GM18861 (cell line): Measurements from ENCODE around the gene NAT14.
A peak's percentile ranks its signal among the peaks of the same experiment; 100 is the strongest.

Source experiments
- ATAC-seq: cut with Tn5 transposase; IDR thresholded peaks from one replicate; pipeline ENCODE4 v1.9.1; 2021; ENCODE audit not compliant: unreplicated experiment

The NAT14 gene

DNA sequence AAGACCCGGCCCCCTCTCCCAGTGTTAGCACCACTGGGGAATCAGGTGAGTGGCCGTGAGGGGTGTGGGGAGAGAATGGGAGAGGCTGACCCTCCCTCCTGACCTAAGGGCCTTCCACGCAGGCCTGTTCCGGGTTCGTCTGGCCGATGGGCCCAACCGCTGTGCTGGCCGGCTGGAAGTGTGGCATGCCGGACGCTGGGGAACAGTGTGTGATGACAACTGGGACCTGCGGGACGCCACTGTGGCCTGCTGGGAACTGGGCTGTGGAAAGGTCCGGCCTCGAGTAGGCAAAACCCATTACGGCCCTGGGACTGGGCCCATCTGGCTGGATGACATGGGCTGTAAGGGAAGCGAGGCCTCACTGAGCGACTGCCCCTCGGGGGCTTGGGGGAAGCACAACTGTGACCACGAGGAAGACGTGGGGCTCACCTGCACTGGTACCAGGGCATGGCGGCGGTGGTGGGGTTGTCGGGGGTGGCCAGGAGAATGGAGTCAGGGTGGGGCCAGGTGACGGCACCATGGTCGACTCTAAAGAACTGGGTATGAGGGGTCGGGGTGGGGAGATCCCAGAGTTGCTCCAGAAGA, 15.5 kb downstream of the NAT14 start:
- no peak for ATAC-seq

DNA sequence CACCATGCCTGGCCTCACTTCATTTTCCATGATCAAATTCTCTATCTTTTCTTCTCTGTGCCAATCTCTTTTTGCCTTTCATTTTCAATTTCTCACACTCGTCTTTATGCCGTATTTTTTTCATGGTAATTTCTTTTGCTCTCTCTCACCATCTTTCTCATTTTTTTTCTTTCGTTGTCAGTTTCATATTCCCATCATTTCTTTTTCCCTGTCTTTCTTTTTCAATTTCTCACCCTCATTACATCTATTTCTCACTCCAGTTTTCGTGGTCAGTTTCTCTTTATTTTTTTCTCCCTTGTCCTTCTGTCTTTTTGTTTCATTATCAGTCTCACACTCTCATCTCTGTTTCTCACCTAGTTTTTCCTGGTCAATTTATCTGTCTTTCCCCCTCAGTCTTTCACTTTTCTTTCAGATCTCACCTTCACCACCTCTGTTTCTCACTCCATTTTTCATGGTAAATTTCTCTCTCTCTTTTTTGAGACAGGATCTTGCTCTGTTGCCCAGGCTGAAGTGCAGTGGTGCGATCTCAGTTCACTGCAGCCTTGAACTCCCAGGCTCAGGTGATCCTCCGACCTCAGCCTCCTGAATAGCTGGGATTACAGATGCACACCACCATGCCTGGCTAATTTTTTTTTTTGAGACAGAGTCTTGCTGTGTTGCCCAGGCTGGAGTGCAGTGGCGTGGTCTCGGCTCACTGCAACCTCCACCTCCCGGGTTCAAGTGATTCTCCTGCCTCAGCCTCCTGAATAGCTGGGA, 17.4 kb downstream of the NAT14 start:
- no peak for ATAC-seq

DNA sequence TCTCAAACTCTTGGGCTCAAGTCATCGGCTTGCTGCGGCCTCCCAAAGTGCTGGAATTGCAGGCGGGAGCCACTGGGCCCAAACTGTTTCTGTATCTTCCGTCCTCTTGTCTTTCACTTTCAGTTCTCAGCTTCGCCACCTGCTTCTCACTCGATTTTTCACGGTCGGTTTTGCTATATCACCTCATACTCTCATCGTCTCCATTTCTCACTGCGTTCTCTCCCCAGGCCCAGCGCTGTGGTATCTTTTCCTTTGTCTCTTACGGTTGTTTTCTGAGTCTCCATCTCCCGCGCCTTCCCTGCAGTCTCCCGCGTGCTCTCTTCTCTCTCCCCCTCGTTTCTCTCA, 18.1 kb downstream of the NAT14 start:
- no peak for ATAC-seq

DNA sequence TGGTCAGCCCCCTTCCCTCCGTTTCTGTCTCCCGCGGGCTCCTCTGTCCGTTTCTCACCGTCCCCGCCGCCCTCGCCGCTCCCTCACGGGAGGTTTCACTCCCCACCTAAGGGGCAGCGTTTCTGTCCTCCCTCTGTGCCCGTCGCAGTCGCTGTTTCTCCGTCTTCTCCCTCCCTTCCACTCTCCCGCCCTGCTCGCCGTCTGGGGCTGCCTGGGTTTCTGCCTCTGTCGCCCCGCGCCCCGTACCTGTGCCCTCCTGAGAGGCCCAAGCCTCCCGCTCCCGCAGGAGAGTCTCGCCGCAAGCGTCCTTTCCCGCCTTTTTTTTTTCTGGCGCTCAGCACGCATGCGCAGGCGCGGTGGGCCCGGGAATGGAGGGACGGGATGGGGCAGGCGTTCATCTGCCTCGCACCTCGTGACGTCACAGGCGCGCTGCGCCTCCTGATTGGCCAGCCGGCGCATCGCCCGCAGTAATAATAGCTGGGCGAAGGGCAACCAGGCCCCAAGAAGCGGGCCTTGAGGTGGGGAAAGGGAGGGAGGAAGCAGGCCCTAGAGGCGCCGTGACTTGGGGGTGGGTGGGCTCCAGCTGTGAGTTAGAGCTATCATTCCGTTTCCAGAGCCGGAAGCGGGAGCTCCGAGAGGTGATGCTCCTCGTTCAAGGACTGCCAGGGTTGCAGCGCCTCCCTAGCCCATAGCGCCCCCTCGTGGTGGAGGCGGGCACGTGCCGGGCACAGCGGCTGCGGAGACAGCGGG, 18.7 kb downstream of the NAT14 start:
- peak; percentile 86 for ATAC-seq

DNA sequence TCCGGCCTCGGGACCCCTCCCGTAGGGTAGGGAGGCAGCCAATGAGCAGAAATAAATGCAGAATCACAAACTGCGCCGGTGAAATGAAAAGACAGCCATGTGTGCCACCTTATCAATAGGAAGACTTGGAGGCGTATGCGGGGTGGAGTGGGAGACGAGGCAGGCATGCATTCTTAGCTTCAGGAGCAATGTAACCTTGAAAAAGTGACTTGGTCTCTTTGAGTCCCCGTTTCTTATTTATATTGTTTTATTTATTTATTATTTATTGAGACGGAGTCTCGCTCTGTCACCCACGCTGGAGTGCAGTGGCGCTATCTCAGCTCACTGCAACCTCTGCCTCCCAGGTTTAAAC, 19.2 kb downstream of the NAT14 start:
- ATAC-seq = no peak

DNA sequence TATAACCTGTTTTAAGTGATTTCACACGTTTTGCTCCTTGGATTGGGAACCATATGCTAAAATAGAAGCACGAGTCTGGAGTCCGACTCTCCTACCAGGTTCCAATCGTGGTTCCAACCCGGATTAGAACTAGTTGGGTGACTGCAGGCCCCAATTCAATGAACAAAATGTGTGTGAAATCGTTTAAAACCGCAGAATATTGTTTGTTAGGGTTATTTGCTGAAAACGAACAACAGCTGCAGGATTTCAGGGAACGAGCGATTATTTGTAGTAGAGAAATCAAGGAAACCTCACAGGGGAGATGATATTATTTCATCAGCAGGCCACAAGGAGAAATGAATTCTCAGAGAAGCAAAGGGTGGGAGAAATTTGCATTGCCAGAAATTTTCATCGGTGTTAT, 20.0 kb downstream of the NAT14 start:
- no peak for ATAC-seq

DNA sequence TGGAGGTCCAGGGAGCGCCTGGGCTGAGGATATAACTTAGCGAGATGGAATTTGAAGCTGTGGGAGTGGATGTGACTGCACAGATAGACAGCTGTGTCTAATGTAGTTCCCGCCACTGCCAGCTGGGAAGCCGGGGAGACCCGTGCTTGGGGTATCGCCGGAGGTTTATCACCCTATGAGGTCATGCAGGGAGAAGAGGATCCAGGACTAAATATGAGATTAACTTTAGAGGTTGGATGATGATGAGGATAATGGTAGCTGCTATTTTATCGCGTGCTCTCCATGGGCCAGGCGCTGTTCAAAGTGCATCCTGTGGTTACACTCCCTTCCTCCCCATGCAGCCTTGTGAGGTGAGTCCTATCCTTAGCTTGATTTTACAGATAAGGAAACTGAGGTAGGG, 23.1 kb downstream of the NAT14 start:
- no peak for ATAC-seq

DNA sequence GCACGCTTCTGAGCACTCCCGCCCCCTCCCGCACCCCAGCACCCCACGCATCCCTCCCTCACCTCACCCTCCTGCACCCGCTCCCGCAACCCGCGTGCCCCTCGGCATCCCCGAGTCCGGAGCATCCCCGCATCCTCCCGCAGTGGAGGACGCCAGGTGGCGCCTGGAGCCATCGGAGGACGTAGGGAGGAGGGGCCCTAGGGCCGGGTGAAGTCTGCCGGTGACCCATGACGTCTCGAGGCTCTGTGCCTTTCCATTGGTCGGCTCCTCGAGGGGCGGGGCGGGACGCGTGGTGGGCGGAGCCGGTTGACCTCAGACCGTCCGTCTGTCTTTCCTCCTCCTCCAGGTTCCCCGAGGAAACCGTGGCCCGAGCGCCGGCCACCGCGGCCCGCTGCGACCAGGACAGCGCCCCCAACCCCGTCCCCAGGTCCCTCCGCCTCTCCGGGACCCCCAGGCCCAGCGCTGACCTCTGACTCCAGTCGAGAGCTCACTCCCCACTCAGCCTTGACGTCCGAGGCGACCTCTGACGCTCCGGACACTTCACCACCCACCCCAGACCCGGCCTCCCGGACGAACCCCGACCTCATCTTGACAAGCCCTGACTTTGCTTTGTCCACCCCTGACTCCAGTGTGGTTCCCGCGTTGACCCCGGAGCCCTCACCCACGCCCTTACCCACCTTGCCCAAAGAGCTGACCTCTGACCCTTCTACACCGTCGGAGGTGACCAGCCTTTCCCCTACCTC, 32.1 kb downstream of the NAT14 start:
- ATAC-seq = peak; percentile 93

DNA sequence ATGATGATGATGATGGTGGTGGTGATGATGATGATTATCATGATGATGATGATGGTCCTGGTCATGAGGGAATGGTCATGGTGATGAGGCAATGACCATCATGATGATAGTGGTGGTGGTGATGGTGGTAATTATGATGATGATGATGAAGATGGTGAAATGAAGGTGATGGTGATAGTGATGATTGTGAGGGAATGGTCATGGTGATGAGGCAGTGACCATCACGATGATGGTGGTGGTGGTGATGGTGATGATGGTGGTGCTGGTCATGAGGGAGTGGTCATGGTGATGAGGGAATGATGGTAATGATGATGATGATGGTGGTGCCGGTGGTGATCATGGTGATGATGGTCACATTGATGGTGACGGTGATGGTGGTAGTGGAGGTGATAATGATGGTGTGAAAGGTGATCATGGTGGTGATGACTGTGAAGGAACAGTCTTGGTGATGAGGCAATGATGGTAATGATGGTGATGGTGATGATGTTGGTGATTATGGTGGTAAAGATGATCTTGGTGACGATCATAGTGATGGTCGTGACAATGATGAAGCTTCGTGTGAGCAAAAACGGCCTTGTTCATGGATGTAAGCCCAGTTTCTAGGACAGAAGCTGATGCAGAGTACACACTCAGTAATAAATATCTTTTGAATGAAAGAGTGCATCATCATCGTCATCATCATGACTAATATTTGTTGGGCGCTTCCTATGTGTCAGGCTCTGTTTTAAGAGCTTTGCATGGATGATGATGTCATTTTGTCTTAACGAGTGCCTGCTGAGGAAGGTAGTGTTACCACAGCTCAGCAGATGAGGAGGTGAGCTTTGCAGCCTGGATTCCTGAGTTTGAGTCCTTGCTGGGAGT, 34.7 kb downstream of the NAT14 start:
- no peak for ATAC-seq

DNA sequence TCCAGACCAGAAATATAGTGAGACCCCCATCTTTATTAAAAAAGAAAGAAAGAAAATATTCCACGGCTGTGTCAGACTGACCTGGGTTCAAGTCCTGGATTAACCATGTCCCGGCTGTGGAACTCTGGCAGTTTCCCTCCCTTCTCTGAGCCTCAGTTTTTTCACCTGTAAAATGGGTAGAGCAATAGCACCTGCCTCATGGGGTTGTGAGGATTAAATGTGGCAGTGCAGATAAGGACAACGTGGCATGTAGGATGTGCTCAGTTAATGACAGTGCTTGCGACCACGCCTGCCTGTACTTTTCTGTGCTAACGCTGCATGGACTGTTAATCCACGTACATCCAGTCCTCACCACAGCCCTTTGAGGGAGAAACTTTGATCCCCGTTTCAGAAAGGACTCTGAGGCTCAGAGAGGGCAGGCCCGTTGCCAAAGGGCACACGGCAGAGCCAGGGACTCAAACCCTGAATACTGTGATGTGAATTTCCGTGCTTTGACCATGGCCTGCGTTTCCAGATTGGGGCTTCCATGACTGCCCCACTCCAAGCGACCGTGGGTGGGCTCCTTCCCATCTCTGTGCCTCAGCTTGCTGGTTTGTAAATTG, 35.8 kb downstream of the NAT14 start:
- no peak for ATAC-seq

DNA sequence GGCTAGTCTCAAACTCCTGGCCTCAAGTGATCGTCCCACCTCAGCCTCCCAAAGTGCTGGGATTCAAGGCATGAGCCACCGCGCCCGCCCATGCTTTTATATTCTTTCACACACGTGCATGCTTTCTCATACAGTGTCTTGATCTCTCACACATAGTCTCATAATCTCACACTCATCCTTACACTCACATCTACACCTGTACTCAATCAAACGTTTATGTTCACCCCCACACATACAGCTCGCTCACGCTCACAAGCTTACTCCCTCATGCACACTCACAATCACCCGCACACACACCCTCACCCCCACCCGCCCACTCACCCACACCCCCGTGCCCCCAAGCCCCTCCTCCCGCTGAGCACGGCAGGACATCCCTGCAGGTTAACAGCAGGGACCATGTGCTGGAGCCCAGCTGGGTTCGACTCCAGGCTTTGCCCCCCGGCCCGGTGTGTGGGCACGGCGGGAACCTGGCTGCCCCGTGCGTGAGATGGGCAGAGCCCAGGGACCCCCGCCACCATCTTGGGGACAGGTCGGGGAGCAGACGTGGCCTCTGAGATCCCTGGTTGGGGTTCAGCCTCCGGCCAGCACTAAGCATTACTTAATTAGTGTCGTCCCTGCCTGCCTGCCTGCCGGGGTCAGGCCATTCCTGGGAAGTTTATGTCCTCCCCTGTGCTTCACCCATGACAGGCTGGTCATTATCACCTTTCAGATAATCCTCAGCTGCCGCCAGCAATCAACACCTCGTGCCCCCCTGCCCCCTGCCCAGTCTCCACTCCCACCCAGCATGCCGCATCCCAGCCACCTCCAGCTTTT, 40.5 kb downstream of the NAT14 start:
- ATAC-seq = no peak

DNA sequence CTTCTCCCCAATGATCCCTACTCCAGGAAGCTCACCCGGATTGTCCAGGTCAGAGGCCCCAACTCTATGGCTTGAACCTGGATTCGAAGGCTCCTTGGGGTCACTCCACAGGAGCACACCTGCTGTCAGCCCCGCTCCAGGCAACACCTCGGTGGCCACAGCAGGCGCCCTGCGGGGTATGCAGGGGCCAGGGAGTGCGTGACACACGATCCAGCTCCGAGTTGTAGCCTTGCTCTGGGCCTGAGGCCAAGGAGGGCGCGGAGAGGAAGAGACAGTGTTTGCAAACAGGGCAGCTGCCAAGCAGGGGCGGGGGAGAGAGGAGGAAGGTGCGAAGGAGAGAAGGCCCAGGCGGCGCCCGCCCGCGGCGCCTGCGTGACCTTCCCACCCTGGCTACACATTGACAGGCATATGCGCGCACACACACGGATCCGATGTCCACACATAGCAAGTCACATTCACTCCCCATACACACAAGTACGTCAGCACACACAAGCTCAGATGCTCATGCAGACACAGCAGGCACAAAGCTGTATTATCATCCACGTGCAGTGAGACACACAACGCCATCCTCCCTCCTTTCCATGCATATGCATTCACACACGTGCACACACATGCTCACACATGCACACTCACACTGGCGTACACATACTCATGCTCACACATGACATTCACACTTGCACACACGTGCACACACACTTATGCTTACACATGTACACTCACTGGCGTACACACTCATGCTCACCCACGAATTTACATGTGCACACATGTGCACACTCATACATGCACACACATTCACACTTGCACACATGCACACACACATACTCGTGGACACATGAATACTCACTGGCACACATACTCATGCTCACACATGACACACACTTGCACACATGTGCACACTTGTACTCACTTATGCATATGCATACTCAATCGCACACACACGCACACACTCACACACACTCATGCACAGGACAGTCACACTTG, 41.5 kb downstream of the NAT14 start:
- no peak for ATAC-seq

DNA sequence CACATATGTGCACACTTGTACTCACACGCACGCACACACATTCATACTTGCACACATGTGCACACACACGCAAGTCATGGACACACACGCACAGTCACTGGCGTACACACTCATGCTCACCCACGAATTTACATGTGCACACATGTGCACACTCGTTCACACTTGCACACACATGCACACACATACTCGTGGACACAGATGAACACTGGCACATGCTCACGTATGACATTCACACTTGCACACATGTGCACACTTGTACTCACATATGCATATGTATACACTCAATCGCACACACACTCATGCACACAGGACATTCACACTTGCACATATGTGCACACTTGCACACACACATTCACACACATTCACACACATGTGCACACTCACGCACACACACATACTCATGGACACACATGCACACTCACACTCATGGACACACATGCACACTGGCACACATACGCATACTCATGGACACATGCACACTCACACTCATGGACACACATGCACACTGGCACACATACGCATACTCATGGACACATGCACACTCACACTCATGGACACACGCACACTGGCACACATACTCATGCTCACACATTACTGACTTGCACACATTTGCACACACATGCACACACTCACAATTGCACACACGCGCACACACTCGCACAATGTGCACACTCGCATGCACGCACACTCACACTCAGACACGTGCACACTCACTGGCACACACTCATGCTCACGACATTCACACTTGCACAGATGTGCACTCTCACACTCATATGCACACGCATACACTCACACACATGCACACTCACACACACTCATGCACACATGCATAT, 42.4 kb downstream of the NAT14 start:
- ATAC-seq = no peak

DNA sequence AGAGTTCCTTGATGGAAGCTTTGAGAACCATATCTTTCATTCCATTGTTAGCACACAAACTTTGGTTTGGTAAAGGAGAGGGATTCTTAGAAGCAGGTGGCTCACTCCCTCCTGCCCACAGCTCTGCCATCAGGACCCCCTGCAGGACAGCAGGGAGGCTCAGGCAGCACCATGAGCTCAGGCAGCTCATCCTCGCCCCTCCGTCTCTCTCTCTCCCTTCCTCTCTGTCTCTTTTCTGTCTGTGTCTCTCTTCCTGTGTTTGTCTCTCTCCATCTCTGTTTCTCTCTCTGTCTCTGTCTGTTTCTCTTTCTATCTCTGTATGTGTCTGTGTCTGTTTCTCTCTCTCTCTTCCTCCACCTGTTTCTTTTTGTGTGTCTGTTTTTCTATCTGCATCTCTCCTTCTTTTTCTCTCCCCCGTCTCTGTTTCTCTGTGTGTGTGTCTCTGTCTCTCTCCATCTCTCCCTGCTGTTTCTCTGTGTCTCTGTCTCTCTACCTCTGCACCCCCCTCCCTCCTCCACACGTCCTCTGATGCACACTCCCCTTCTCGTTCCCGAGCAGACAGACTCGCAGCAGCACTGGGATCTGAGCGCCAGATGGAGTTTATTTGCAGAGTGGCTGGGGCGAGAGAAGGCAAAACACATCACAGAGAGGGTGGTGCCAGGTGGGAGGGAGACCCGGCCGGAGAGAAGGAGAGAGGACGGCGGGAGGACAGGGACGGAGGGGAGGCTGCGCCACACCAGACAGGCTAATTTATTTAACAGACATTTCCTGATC, 43.2 kb downstream of the NAT14 start:
- no peak for ATAC-seq

DNA sequence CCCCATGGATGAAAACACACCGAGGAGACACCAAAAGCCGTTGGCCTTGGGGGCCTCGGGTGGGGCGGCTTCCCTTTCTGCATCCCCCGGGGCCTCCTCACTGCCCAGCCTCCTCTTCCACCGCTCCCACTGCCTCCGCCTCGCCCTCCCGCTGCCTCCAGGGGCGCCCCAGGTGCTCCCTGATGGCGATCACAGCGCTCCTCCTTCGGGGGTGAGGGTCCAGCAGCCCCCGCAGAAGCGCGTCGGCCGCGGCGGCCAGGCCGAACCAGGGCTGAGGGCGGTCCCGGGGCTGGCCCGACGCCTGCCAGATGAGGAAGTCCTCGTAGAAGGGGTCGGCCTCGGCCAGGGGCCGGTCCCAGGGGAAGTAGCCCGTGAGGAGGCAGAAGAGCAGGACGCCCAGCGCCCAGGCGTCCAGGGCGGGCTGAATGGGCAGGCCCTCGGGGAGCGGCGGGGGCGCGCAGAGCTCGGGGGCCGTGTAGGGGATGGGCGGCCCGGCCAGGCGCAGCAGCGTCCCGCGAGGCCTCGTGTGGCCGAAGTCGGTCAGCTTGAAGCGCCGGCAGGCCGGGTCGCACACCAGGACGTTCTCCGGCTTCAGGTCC, 44.7 kb downstream of the NAT14 start:
- no peak for ATAC-seq

DNA sequence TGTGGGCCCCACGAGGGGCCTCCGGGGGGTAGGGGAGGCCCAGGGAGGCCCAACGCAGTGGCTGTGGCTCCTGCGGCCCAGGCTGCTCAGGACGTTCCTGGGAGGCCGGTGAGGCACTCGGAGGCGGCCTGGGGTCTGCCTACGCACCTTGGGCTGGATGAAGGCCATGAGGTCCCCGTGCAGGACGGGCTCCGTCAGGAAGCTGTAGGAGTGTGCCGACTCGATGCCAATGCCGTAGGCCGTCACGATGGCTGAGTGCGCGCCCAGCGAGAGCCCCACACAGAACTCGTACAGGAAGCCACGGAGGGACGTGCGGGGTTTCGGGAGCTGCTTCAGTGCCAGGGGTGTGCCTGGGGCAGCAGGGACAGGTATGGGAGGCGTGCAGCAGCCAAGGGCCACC, 46.0 kb downstream of the NAT14 start:
- no peak for ATAC-seq
